HT1080 (cell line): ENCODE data around the gene SNAP25. TPM values are rescaled to one million over a fixed set of nuclear protein-coding genes. Genes with fewer than 3 reads are reported as not detected.

Experiments
- DNase-seq: peaks from one replicate; pipeline ENCODE4 v3.0.0-alpha.2; 2015; ENCODE audit warnings: low read depth
- total RNA-seq: library from RNA; depleted of rRNA; stranded (reverse); fragments of >200 nt; shearing (Covaris generic); gene quantifications from 2 replicates; pipeline ENCODE4 v1.2.3, GENCODE V29; 2014

The SNAP25 gene
- total RNA-seq, 1 experiment from 2014 or later: 2.9 TPM

DNA sequence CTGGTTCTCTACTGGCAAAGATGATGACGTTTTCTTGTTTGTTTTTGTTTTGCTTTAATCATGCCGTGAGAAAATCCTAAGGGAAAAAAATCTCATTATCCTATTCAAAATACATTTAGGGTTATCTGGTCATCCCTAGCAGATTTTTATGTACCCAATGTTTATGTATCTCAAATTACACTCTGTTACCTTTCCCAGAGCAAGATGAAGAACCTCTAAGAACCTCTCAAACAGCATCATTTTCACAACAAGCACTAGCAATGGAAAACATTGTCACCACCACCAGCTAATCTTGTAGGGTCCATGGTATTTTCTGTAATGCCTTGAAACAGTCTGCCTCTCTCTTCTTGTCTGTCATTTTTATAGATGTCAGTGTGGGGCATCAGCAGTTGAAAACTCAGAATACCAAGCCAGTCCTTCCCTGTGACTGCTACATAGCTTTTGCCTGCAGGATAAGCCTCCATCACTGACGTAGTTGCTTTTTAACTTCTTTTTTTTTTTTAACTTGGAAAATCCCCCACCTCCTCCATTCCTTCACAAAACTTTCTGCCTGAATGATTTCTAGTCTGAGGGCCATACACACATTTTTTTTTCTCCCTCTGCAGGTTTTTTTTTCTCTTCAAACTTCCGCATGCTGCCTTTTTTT is 2.4 kb upstream of the SNAP25 start:
- DNase-seq: no peak

DNA sequence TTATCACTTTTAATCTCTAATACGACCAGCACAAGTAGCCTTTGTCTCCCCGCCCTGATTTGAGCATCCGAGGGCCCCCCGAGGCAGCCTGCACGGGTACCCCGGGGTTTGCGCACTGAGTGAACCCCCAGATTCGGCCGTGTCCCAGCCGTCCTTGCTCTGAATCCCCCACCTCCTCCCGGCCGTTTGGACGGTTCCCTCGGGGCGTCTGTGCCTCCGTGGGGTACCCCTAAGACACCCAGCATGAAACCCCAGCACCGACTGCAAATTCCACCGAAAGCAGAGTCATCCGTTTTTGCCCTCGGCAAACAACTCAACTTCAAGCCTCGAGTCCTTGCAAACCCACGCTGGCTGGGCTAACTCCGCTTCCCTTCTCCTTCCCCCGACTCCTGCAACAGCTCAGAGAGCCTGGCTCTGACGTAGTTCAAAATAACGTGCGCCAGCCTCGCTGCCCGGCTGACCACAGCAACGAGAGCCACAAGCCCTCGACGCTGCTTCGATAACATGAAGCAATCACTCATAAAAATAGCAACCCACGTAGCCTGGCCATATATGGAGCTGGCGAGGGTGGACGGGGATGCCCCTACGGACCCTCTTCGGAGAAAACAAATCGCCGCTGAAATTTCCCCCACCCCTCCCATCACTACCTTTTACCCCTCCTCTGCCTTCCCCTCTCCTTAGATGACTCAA is 764 bp upstream of the SNAP25 start:
- peak; percentile 85 for DNase-seq

GRCh38 chr20:10219452-10219791 is 792 bp downstream of the SNAP25 start:
- DNase-seq: peak; percentile 72

- DNase-seq: no peak
Observed at GRCh38 chr20:10219993-10220750, 1.5 kb downstream of the SNAP25 start.

DNA sequence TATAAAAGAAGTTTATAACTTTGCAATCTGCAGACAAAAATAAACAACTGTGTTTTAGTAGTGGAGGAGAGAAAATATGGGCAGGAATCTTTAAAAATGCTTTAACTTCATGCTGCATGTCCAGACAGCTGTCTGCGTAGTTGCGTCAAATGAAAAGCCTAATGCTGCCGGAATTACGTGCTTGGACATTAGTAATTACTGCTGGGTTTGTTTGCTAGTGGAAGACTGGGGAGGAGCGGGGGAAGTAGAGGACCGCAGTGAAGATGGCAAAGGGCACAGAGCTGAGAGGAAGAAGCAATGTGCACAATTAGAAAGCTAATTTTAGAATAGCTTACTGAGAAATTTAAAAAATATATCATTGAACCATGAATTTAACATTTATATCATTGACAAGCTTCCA is 2.4 kb downstream of the SNAP25 start:
- no peak for DNase-seq

DNA sequence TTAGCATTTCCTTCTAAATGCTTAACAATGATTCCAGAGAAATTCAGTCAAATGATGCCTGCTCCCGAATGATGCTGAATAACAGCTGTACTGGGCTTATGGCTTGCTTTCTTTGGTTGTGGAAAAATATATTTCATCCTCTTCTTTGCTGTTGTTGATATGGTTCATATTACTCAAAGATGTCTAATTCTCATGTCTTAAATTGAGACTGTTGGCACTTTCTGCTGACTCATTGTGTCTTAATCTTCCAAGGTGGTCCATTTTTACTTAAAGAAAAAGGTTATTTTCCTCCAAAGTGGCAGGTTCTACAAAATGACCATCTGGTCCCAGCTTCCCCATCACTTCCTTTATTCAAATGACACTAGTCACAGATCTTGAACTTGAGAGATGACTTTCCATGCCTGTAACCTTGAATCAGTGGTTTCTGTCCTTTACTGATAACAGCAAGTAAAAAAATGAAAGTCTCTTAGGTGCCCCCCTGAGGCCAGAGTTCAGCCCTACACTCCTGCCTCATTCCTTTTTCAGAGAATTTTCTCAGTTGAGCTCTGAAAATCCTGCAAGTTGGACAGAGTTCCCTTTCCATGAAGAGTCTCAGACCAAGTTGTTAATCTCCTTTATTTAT is 6.9 kb downstream of the SNAP25 start:
- DNase-seq: peak; percentile 50

DNA sequence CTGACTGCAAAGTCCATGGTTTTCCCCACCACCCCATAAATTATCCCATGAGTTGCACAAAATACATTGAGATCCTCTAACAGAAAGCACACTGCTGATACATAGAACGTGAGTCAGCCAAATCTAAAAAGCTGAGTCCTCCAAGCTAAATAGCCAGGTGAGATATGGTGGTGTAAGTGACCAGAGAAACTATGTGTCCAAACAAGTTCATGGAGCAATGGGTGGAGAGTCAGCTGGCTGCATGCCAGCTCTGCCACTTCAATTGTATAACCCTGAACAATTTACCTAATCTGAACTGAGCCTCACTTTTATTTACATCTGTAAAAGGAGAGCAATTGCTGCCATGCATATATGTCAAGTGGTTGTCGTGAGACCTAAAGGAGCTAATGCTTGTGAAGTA is 9.7 kb downstream of the SNAP25 start:
- DNase-seq: no peak

DNA sequence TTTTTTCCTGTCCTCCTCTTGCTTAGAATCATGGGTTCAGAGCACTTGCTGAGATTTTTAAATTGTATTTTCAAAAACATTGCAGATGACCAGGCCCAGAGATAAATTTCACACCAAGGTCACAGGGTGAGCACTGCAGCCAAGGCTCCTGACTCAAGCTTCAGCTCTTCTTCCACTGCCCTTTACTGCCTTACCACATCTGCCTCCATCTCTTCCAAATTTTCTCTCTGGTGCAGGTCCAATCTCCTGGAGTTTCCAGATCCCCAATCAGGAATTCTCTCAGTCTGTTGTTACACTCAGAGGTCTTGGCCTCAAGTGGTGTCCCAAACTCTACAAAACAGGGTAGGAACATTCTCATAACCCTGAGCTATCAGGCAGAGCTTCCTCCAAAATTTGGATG is 12.7 kb downstream of the SNAP25 start:
- DNase-seq: no peak

GRCh38 chr20:10236540-10237533 is 18.2 kb downstream of the SNAP25 start:
- DNase-seq: no peak

- DNase-seq: peak; percentile 60
Observed at GRCh38 chr20:10239954-10240353, 21.3 kb downstream of the SNAP25 start.

GRCh38 chr20:10240655-10241054 is 22.0 kb downstream of the SNAP25 start:
- no peak for DNase-seq

GRCh38 chr20:10242166-10242565 is 23.5 kb downstream of the SNAP25 start:
- no peak for DNase-seq

- DNase-seq: peak; percentile 15
Observed at GRCh38 chr20:10247440-10247839, 28.8 kb downstream of the SNAP25 start.

- DNase-seq: no peak
Observed at GRCh38 chr20:10249048-10249770, 30.6 kb downstream of the SNAP25 start.

DNA sequence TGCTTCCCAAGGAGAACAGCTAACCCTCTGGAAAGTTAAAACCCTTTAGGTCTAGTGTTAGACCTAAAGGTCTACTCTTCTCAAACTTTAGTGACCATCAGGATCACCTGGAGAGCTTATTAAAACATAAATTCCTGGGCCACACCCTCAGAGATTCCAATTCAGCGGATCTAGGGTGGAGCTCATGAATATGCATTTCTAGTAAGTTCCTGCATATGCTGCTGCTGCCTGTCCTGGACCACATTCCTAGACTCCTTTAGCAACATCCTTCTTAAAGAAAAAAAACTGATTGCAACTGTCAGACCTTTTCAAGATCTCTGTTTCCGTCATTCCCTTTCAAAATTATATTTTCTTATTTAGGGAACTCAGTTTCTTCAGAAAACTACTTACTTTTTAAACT is 31.2 kb downstream of the SNAP25 start:
- no peak for DNase-seq

GRCh38 chr20:10250902-10251301 is 32.3 kb downstream of the SNAP25 start:
- peak; percentile 83 for DNase-seq

DNA sequence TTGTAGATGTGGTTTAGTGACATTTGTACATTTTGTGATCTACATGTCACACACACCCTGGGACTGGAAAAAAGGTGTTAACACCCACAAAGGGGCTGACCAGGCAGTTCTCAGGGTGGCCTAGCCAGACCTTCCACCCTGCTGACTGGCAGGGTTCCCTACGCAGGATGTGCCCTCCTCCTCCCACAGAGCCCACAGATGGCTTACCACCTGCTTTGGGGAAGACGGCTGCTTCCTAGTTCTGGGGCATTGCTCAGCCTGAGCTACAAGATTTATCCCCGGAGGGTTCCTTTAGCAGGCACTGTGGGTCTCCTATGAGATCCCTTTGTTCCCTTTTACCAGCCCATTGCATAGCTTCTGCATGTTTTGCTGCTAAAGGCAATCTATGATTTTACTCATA is 35.1 kb downstream of the SNAP25 start:
- no peak for DNase-seq

GRCh38 chr20:10255846-10256245 is 37.2 kb downstream of the SNAP25 start:
- DNase-seq: no peak

GRCh38 chr20:10259166-10259565 is 40.5 kb downstream of the SNAP25 start:
- DNase-seq: no peak

DNA sequence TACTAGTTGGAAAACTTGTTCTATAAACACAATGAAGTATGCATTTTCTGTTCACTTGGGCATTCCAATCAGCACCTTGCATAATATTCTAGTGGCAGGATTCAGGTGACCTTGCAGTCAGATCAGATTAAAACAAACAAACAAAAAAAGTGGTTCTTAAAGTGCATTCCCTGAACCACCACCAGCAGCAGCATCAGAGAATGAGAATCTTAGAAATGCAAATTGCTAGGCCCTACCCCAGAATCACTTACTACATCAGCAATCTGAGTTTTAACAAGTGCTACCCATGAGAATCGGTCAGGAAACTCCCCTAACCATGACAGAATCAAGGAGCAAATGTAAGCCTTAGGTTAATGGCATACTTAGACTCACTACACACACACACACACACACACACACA is 41.7 kb downstream of the SNAP25 start:
- no peak for DNase-seq
